A549 (cell line): ENCODE data around the gene TNIP3. TPM values are rescaled to one million over a fixed set of nuclear protein-coding genes. Genes with fewer than 3 reads are reported as not detected.

Source experiments
- ATAC-seq, 2 experiments: fragments of 200-7000 bp in 1 of 2; fragments of >200 bp in 1 of 2; cut with Nextera tagmentation in 1 of 2; cut with Tn5 transposase in 1 of 2; 3 replicates each; pipeline versions ENCODE4 v1.8.0 to v1.9.1; 2018 to 2020; ENCODE audit warnings: mild to moderate bottlenecking in 1 of 2, moderate library complexity in 1 of 2
- CTCF ChIA-PET: fragments of 300-600 bp; sonication (Branson Sonifier 250); formaldehyde crosslinking; extraction: SDS; loops from one replicate; lab custom pipeline; 2021; ENCODE audit warnings: antibody characterized with exemption, inconsistent platforms; lab: Yijun Ruan, JAX
- POLR2A ChIA-PET: fragments of 350-600 bp; formaldehyde crosslinking; extraction: SDS; loops from one replicate; lab custom pipeline; 2021; ENCODE audit warnings: antibody characterized with exemption, inconsistent platforms; lab: Yijun Ruan, JAX
- DNase-seq, 2 experiments: peaks; one replicate each; pipeline versions ENCODE4 v3.0.0 to v3.0.0-alpha.2; 2011 to 2016; ENCODE audit warnings: low read depth in 1 of 2, low spot score in 1 of 2
- FAIRE-seq: peaks from 2 replicates; lab custom pipeline; 2011; peaks lifted over from hg19 to GRCh38; lab: Jason Lieb, UNC
- H3K27ac ChIP-seq, 2 experiments: fragments of >200 bp; sonication (Bioruptor Twin); formaldehyde crosslinking; 3 replicates each; pipeline ENCODE4 v1.5.1; 2016 to 2017
- H3K4me1 ChIP-seq: fragments of >200 bp; sonication (Bioruptor Twin); formaldehyde crosslinking; 3 replicates; pipeline ENCODE4 v1.6.1; 2016
- H3K4me2 ChIP-seq: fragments of >200 bp; sonication (Bioruptor Twin); formaldehyde crosslinking; 3 replicates; pipeline ENCODE4 v1.6.1; 2016
- H3K4me3 ChIP-seq: fragments of >200 bp; sonication (Bioruptor Twin); formaldehyde crosslinking; 3 replicates; pipeline ENCODE4 v1.5.1; 2016
- H3K9me3 ChIP-seq: fragments of >200 bp; sonication (Bioruptor Twin); formaldehyde crosslinking; 3 replicates; pipeline ENCODE4 v1.6.1; 2016
- CBX2 ChIP-seq: fragments of 200-600 bp; sonication (generic); IDR thresholded peaks from 2 replicates; pipeline ENCODE4 v1.6.1; 2016; ENCODE audit warnings: low read depth, mild to moderate bottlenecking, borderline replicate concordance
- CBX8 ChIP-seq: fragments of 200-600 bp; sonication (generic); IDR thresholded peaks from 2 replicates; pipeline ENCODE4 v1.6.1; 2016
- CEBPB ChIP-seq, 2 experiments: fragments of >200 bp in 1 of 2; sonication (Bioruptor Twin) in 1 of 2; formaldehyde crosslinking in 1 of 2; IDR thresholded peaks; 2 replicates each; pipeline ENCODE4 v1.6.1; 2012 to 2016
- EHF ChIP-seq: fragments of 250-450 bp; sonication (Bioruptor Pico); IDR thresholded peaks from 2 replicates; pipeline ENCODE4 v1.5.0; 2020; ENCODE audit warnings: mild to moderate bottlenecking
- EHMT2 ChIP-seq: fragments of 200-600 bp; sonication (generic); IDR thresholded peaks from 2 replicates; pipeline ENCODE4 v1.6.1; 2016; ENCODE audit warnings: antibody characterized with exemption, low read depth, mild to moderate bottlenecking, moderate library complexity
- EP300 ChIP-seq, 2 experiments: fragments of >200 bp; sonication (Bioruptor Twin); formaldehyde crosslinking; IDR thresholded peaks; 2 replicates in 1 of 2; 3 replicates in 1 of 2; pipeline ENCODE4 v1.6.1; 2016 to 2017
- FOSB ChIP-seq: fragments of 250-450 bp; sonication (Bioruptor Pico); IDR thresholded peaks from 2 replicates; pipeline ENCODE4 v1.5.0; 2020; ENCODE audit warnings: mild to moderate bottlenecking, moderate library complexity
- GATA3 ChIP-seq: IDR thresholded peaks from 2 replicates; pipeline ENCODE4 v1.6.1; 2012; ENCODE audit warnings: borderline replicate concordance
- HDAC2 ChIP-seq: fragments of 200-600 bp; sonication (generic); IDR thresholded peaks from 2 replicates; pipeline ENCODE4 v1.6.1; 2016
- HOXA7 ChIP-seq: fragments of 250-450 bp; sonication (Bioruptor Pico); IDR thresholded peaks from 2 replicates; pipeline ENCODE4 v1.5.0; 2020; ENCODE audit warnings: mild to moderate bottlenecking, moderate library complexity
- KDM1A ChIP-seq: fragments of 200-600 bp; sonication (generic); IDR thresholded peaks from 2 replicates; pipeline ENCODE4 v1.6.1; 2016; ENCODE audit warnings: low read depth, mild to moderate bottlenecking
- MAZ ChIP-seq: fragments of 150-350 bp; IDR thresholded peaks from 2 replicates; pipeline ENCODE4 v1.6.1; 2014; ENCODE audit warnings: antibody characterized with exemption, low read depth, low read length, borderline replicate concordance
- MYC ChIP-seq: IDR thresholded peaks from 2 replicates; pipeline ENCODE4 v1.6.1; 2012; ENCODE audit warnings: mild to moderate bottlenecking, inconsistent platforms, low read length, improper control_type of control experiment, borderline replicate concordance
- NPAS2 ChIP-seq: fragments of 250-450 bp; sonication (Bioruptor Pico); IDR thresholded peaks from 2 replicates; pipeline ENCODE4 v1.8.0; 2022; ENCODE audit warnings: mild to moderate bottlenecking, moderate library complexity, borderline replicate concordance
- NR3C1 ChIP-seq: fragments of >200 bp; sonication (Bioruptor Twin); formaldehyde crosslinking; IDR thresholded peaks from 3 replicates; pipeline ENCODE4 v1.6.1; 2017
- RAD21 ChIP-seq, 2 experiments: fragments of >200 bp in 1 of 2; sonication (Bioruptor Twin) in 1 of 2; formaldehyde crosslinking in 1 of 2; IDR thresholded peaks in 1 of 2; conservative IDR thresholded peaks in 1 of 2; 2 replicates in 1 of 2; 3 replicates in 1 of 2; pipeline ENCODE4 v1.6.1; 2012 to 2018; ENCODE audit warnings: inconsistent platforms in 1 of 2
- RARB ChIP-seq: fragments of 250-450 bp; sonication (Bioruptor Pico); IDR thresholded peaks from 2 replicates; pipeline ENCODE4 v1.8.0; 2021; ENCODE audit warnings: mild to moderate bottlenecking, moderate library complexity
- RCOR1 ChIP-seq: fragments of 150-350 bp; IDR thresholded peaks from 2 replicates; pipeline ENCODE4 v1.6.1; 2014; ENCODE audit warnings: antibody characterized with exemption, low read length, low read depth
- RNF2 ChIP-seq: fragments of 200-600 bp; sonication (generic); IDR thresholded peaks from 2 replicates; pipeline ENCODE4 v1.6.1; 2016; ENCODE audit warnings: low read depth, mild to moderate bottlenecking, antibody characterized with exemption, moderate library complexity, borderline replicate concordance
- TFCP2L1 ChIP-seq: fragments of 250-450 bp; sonication (Bioruptor Pico); IDR thresholded peaks from 2 replicates; pipeline ENCODE4 v1.5.0; 2021; ENCODE audit warnings: mild to moderate bottlenecking
- ZNF302 ChIP-seq: fragments of 250-450 bp; sonication (Bioruptor Pico); IDR thresholded peaks from 2 replicates; pipeline ENCODE4 v1.9.0; 2021; ENCODE audit warnings: inconsistent platforms, mild to moderate bottlenecking, moderate library complexity
- ZSCAN20 ChIP-seq: fragments of 250-450 bp; sonication (Bioruptor Pico); IDR thresholded peaks from 2 replicates; pipeline ENCODE4 v1.8.0; 2022; ENCODE audit warnings: mild to moderate bottlenecking, moderate library complexity
- WGBS: methylation state at CpG from one replicate; pipeline ENCODE4 v1.1.6; 2017; ENCODE audit errors: missing lambda C conversion rate; 5-methylcytosine and 5-hydroxymethylcytosine counted together
- polyA plus RNA-seq, 4 experiments: library from polyadenylated mRNA; depleted of rRNA in 3 of 4; stranded (reverse); fragments of >200 nt; fragmentation: RNase III in 1 of 4; extraction: RNeasy Plus Mini Kit Qiagen cat#74134 plus additional on column Dnase treatment in 1 of 4; gene quantifications; 2 replicates in 3 of 4; 3 replicates in 1 of 4; pipeline ENCODE4 v1.2.3, GENCODE V29; 2011 to 2017
- TF ChIP-seq, protein P1 (sequence below): fragments of 150-350 bp; IDR thresholded peaks from 2 replicates; pipeline ENCODE4 v1.6.1; 2014; ENCODE audit warnings: low read depth, mild to moderate bottlenecking, low read length
- TF ChIP-seq, protein P2 (sequence below): IDR thresholded peaks from 2 replicates; pipeline ENCODE4 v1.6.1; 2012
- TF ChIP-seq, protein P3 (sequence below): IDR thresholded peaks from 2 replicates; pipeline ENCODE4 v1.6.1; 2012
- TF ChIP-seq, protein P4 (sequence below): fragments of >200 bp; sonication (Bioruptor Twin); formaldehyde crosslinking; IDR thresholded peaks from 2 replicates; pipeline ENCODE4 v1.6.1; 2016
- TF ChIP-seq, protein P5 (sequence below): fragments of 450-650 bp; IDR thresholded peaks from 2 replicates; pipeline ENCODE4 v1.6.1; 2014; ENCODE audit warnings: antibody characterized with exemption
- TF ChIP-seq, protein P6 (sequence below): IDR thresholded peaks from 2 replicates; pipeline ENCODE4 v1.6.1; 2012; ENCODE audit warnings: low read depth, borderline replicate concordance
- TF ChIP-seq, protein P7 (sequence below): fragments of 250-450 bp; sonication (Bioruptor Pico); IDR thresholded peaks from 2 replicates; pipeline ENCODE4 v1.5.0; 2020; ENCODE audit warnings: low read depth, mild to moderate bottlenecking, moderate library complexity
- TF ChIP-seq, protein P8 (sequence below): fragments of >200 bp; sonication (Bioruptor Twin); formaldehyde crosslinking; IDR thresholded peaks from 3 replicates; pipeline ENCODE4 v1.5.1; 2016

TNIP3 gene
- polyA plus RNA-seq, 2 of the 4 experiments (the other 2 are of a cell fraction): 0.46 to 0.58 TPM

DNA sequence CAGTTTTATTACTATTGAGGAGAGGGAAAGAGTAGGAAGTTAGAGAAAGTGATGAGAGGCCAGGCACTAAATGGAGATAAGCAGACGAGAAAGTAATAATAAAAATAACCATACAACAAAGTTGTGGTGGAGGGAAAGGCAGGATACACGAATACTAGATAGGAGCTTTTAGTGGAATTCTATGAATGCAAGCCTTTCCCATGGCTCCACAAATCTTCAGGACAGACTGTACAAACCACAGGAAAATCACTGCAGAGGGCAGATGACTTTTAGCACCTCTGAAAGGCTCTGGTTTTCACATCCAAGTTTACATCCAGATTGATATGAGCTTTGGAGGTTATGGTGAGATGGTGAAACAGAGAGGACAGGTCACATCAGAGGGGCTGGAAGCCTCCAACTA is 41.5 kb downstream of the TNIP3 start:
- no peak for ATAC-seq
- ChIA-PET POLR2A (no interaction called here), CTCF (interaction anchor here (1.0 kb wide), 1 partner anchor 14 kb away, joined by 3 read pairs; no protein-coding TSS in a partner anchor)
- TF ChIP-seq KDM1A (no peak), RARB (CRISPR knock-in tag) (no peak), EP300 (IDR thresholded peaks at IDR 0.05) (no peak), EHF (CRISPR knock-in tag) (no peak), RAD21 (conservative IDR thresholded peaks at IDR 0.05 in 1 of 2, IDR thresholded peaks at IDR 0.05 in 1 of 2) (no peak), HDAC2 (no peak), TFCP2L1 (CRISPR knock-in tag) (no peak), NPAS2 (no peak), ZNF302 (no peak), CBX2 (no peak), MAZ (no peak), RCOR1 (no peak), GATA3 (no peak), MYC (no peak), NR3C1 (no peak), CEBPB (IDR thresholded peaks at IDR 0.05) (no peak)
- TF ChIP-seq, protein P1, sequence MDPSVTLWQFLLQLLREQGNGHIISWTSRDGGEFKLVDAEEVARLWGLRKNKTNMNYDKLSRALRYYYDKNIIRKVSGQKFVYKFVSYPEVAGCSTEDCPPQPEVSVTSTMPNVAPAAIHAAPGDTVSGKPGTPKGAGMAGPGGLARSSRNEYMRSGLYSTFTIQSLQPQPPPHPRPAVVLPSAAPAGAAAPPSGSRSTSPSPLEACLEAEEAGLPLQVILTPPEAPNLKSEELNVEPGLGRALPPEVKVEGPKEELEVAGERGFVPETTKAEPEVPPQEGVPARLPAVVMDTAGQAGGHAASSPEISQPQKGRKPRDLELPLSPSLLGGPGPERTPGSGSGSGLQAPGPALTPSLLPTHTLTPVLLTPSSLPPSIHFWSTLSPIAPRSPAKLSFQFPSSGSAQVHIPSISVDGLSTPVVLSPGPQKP: no peak
- TF ChIP-seq, protein P2, sequence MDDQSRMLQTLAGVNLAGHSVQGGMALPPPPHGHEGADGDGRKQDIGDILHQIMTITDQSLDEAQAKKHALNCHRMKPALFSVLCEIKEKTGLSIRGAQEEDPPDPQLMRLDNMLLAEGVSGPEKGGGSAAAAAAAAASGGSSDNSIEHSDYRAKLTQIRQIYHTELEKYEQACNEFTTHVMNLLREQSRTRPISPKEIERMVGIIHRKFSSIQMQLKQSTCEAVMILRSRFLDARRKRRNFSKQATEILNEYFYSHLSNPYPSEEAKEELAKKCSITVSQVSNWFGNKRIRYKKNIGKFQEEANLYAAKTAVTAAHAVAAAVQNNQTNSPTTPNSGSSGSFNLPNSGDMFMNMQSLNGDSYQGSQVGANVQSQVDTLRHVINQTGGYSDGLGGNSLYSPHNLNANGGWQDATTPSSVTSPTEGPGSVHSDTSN: no peak
- TF ChIP-seq, protein P3, sequence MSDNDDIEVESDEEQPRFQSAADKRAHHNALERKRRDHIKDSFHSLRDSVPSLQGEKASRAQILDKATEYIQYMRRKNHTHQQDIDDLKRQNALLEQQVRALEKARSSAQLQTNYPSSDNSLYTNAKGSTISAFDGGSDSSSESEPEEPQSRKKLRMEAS: no peak
- TF ChIP-seq, protein P4, sequence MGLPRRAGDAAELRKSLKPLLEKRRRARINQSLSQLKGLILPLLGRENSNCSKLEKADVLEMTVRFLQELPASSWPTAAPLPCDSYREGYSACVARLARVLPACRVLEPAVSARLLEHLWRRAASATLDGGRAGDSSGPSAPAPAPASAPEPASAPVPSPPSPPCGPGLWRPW: no peak
- no peak for DNase-seq
- no peak for FAIRE-seq
- no peak overlapping the region for H3K27ac ChIP-seq
- no peak overlapping the region for H3K4me3 ChIP-seq
- H3K4me2 ChIP-seq: no peak overlapping the region
- no peaks in the 10 kb centered on the region for H3K4me1 ChIP-seq
- WGBS: 59% methylated on average over 2 of the region's 2 CpGs
- H3K9me3 ChIP-seq: no peaks in the 10 kb centered on the region

DNA sequence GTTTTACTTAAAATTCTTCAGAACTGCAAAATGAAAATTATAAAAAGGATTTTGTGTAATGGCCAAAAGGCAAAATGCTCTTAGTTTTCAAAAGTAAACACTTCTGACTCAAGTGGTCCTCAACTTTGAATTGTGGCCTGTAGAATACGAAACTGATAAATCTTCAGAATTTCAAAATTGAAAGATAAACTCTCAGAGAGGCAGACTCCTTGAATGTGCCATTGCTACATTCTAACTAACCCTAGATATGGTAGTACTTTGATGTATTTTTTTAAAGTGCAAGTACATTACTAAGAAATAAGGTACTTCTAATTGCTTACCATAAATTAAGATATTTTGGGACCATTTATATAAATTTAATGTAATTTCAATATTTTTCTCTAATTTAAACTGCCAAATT is 44.4 kb downstream of the TNIP3 start:
- H3K4me2 ChIP-seq: no peak overlapping the region
- ATAC-seq: no peak
- 31% methylated on average over 1 of the region's 1 CpG for WGBS
- no peaks in the 10 kb centered on the region for H3K9me3 ChIP-seq
- TF ChIP-seq, protein P5, sequence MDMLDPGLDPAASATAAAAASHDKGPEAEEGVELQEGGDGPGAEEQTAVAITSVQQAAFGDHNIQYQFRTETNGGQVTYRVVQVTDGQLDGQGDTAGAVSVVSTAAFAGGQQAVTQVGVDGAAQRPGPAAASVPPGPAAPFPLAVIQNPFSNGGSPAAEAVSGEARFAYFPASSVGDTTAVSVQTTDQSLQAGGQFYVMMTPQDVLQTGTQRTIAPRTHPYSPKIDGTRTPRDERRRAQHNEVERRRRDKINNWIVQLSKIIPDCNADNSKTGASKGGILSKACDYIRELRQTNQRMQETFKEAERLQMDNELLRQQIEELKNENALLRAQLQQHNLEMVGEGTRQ: no peak
- TF ChIP-seq HOXA7 (no peak), KDM1A (no peak), CBX8 (no peak), CEBPB (IDR thresholded peaks at IDR 0.05) (no peak), FOSB (CRISPR knock-in tag) (no peak), ZSCAN20 (CRISPR knock-in tag) (no peak), TFCP2L1 (CRISPR knock-in tag) (no peak), RNF2 (no peak), EHMT2 (no peak)
- TF ChIP-seq, protein P6, sequence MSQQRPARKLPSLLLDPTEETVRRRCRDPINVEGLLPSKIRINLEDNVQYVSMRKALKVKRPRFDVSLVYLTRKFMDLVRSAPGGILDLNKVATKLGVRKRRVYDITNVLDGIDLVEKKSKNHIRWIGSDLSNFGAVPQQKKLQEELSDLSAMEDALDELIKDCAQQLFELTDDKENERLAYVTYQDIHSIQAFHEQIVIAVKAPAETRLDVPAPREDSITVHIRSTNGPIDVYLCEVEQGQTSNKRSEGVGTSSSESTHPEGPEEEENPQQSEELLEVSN: no peak
- TF ChIP-seq, protein P7, sequence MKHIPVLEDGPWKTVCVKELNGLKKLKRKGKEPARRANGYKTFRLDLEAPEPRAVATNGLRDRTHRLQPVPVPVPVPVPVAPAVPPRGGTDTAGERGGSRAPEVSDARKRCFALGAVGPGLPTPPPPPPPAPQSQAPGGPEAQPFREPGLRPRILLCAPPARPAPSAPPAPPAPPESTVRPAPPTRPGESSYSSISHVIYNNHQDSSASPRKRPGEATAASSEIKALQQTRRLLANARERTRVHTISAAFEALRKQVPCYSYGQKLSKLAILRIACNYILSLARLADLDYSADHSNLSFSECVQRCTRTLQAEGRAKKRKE (CRISPR knock-in tag): no peak
- TF ChIP-seq, protein P8, sequence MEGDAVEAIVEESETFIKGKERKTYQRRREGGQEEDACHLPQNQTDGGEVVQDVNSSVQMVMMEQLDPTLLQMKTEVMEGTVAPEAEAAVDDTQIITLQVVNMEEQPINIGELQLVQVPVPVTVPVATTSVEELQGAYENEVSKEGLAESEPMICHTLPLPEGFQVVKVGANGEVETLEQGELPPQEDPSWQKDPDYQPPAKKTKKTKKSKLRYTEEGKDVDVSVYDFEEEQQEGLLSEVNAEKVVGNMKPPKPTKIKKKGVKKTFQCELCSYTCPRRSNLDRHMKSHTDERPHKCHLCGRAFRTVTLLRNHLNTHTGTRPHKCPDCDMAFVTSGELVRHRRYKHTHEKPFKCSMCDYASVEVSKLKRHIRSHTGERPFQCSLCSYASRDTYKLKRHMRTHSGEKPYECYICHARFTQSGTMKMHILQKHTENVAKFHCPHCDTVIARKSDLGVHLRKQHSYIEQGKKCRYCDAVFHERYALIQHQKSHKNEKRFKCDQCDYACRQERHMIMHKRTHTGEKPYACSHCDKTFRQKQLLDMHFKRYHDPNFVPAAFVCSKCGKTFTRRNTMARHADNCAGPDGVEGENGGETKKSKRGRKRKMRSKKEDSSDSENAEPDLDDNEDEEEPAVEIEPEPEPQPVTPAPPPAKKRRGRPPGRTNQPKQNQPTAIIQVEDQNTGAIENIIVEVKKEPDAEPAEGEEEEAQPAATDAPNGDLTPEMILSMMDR: no peak
- CTCF ChIA-PET: interaction anchor here (0.8 kb wide), 1 partner anchor 17 kb away, joined by 3 read pairs; no protein-coding TSS in a partner anchor
- H3K27ac ChIP-seq: no peak overlapping the region
- H3K4me1 ChIP-seq: no peaks in the 10 kb centered on the region
- POLR2A ChIA-PET: no interaction called here
- no peak for FAIRE-seq
- DNase-seq: no peak
- H3K4me3 ChIP-seq: no peak overlapping the region
